Activated naive CD4-positive, alpha-beta T cell treated with anti-CD3 and anti-CD28 coated beads, Interleukin-2, amount 10 ng/mL, durations not matched to agents 7 days and 5 days (primary cell): ENCODE results near the gene OR4D1.

Experiments used
- CTCF ChIA-PET: fragments of 350-600 bp; sonication (Branson Sonifier 250); formaldehyde crosslinking; loops from one replicate; lab custom pipeline; 2021; ENCODE audit warnings: antibody characterized with exemption; lab: Charles Lee
- DNase-seq: peaks from one replicate; pipeline ENCODE4 v3.0.0-alpha.2; 2020
- H3K27ac Mint-ChIP-seq: one replicate; pipeline ENCODE4 v1.8.0; 2021; ENCODE audit warnings: mild to moderate bottlenecking, moderate library complexity, mixed read lengths
- H3K27me3 Mint-ChIP-seq: one replicate; pipeline ENCODE4 v1.8.0; 2021; ENCODE audit warnings: mild to moderate bottlenecking, mixed read lengths
- H3K36me3 Mint-ChIP-seq: one replicate; pipeline ENCODE4 v1.8.0; 2021; ENCODE audit warnings: mixed read lengths
- H3K4me1 Mint-ChIP-seq: one replicate; pipeline ENCODE4 v1.8.0; 2021; ENCODE audit warnings: mixed read lengths
- H3K4me3 Mint-ChIP-seq: one replicate; pipeline ENCODE4 v1.8.0; 2021; ENCODE audit warnings: mild to moderate bottlenecking, moderate library complexity, mixed read lengths
- H3K9me3 Mint-ChIP-seq: one replicate; pipeline ENCODE4 v1.8.0; 2021; ENCODE audit warnings: mixed read lengths

OR4D1 gene

GRCh38 chr17:58191241-58191896, 43.2 kb downstream of the OR4D1 start:
- Mint-ChIP-seq H3K4me1 (no peaks in the 10 kb centered on the region), H3K36me3 (no peaks in the 10 kb centered on the region), H3K27me3 (peaks cover 44% of the 10 kb centered on the region), H3K27ac (no peak overlapping the region), H3K4me3 (no peak overlapping the region), H3K9me3 (no peaks in the 10 kb centered on the region)
- CTCF ChIA-PET, result interaction anchor here (1.8 kb wide), 1 partner anchor 9 kb away, joined by 9 read pairs; no protein-coding TSS in a partner anchor
- DNase-seq, result no peak

GRCh38 chr17:58192612-58193011, 44.4 kb downstream of the OR4D1 start, which contains the start of gene EPX:
Gene EPX, plus strand, starts transcription at chr17:58192726. Its CDS starts 121 bp downstream, at chr17:58192847.
- Mint-ChIP-seq H3K27ac (no peak within 1 kb of the TSS), H3K27me3 (peaks cover 48% of the 10 kb centered on the region), H3K9me3 (no peaks in the 10 kb centered on the region), H3K36me3 (no peaks in the 10 kb centered on the region), H3K4me3 (no peak within 1 kb of the TSS), H3K4me1 (no peaks in the 10 kb centered on the region)
- CTCF ChIA-PET, result interaction anchor here (0.6 kb wide), 1 partner anchor 70 kb away, joined by 3 read pairs; no protein-coding TSS in a partner anchor
- DNase-seq, result no peak

- no peak overlapping the region for H3K27ac Mint-ChIP-seq
- H3K4me1 Mint-ChIP-seq, result no peaks in the 10 kb centered on the region
- H3K27me3 Mint-ChIP-seq, result peaks cover 52% of the 10 kb centered on the region
- H3K4me3 Mint-ChIP-seq, result no peak overlapping the region
- no peaks in the 10 kb centered on the region for H3K36me3 Mint-ChIP-seq
- CTCF ChIA-PET, result interaction anchor here (0.8 to 1.5 kb wide), 2 partner anchors 11 to 21 kb away, joined by 3 to 5 read pairs; no protein-coding TSS in a partner anchor
- no peak for DNase-seq
- no peaks in the 10 kb centered on the region for H3K9me3 Mint-ChIP-seq
Observed at GRCh38 chr17:58193641-58194255, 45.6 kb downstream of the OR4D1 start.

- no peak for DNase-seq
- peaks cover 56% of the 10 kb centered on the region for H3K27me3 Mint-ChIP-seq
- CTCF ChIA-PET, result interaction anchor here (1.5 kb wide), 1 partner anchor 9 kb away, joined by 5 read pairs; no protein-coding TSS in a partner anchor
- no peak overlapping the region for H3K27ac Mint-ChIP-seq
- no peaks in the 10 kb centered on the region for H3K36me3 Mint-ChIP-seq
- H3K4me3 Mint-ChIP-seq, result no peak overlapping the region
- no peaks in the 10 kb centered on the region for H3K4me1 Mint-ChIP-seq
- H3K9me3 Mint-ChIP-seq, result no peaks in the 10 kb centered on the region
Observed at GRCh38 chr17:58195518-58196123, 47.4 kb downstream of the OR4D1 start.

DNA sequence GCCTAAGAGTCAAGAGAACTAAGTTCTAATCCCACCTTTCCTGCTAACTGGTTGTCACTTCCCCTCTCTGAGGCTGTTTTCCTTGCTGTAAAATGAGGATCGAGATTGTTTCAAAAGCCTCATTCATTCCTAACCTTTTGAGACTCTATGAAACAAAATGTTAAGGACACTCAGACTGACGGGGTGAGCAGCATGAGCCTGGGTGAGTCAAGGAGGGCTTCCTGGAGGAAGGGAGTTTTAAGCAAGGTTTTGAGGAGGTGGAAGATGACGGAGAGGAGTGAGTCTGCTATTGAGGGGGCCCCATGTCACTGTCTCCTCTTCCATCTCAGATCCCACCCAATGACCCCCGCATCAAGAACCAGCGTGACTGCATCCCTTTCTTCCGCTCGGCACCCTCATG, 48.4 kb downstream of the OR4D1 start:
- Mint-ChIP-seq H3K27me3 (peaks cover 54% of the 10 kb centered on the region), H3K4me1 (no peaks in the 10 kb centered on the region), H3K27ac (no peak overlapping the region), H3K36me3 (no peaks in the 10 kb centered on the region), H3K9me3 (no peaks in the 10 kb centered on the region), H3K4me3 (no peak overlapping the region)
- DNase-seq, result no peak
- CTCF ChIA-PET, result interaction anchor here (0.6 kb wide), 1 partner anchor 172 kb away, joined by 3 read pairs; no protein-coding TSS in a partner anchor

- no peaks in the 10 kb centered on the region for H3K36me3 Mint-ChIP-seq
- DNase-seq, result peak; percentile 73
- H3K27me3 Mint-ChIP-seq, result peaks cover 43% of the 10 kb centered on the region
- CTCF ChIA-PET, result interaction anchor here (0.7 to 3.6 kb wide), 20 partner anchors 10 to 514 kb away, joined by 3 to 30 read pairs (median 4); no protein-coding TSS in a partner anchor
- H3K4me1 Mint-ChIP-seq, result no peaks in the 10 kb centered on the region
- H3K9me3 Mint-ChIP-seq, result no peaks in the 10 kb centered on the region
- H3K4me3 Mint-ChIP-seq, result no peak overlapping the region
- H3K27ac Mint-ChIP-seq, result no peak overlapping the region
Observed at GRCh38 chr17:58200024-58200633, 51.9 kb downstream of the OR4D1 start.

- CTCF ChIA-PET, result interaction anchor here (3.0 kb wide), 1 partner anchor 47 kb away, joined by 11 read pairs; no protein-coding TSS in a partner anchor
- Mint-ChIP-seq H3K36me3 (no peaks in the 10 kb centered on the region), H3K4me3 (no peak overlapping the region), H3K27me3 (peaks cover 26% of the 10 kb centered on the region), H3K27ac (no peak overlapping the region), H3K9me3 (no peaks in the 10 kb centered on the region), H3K4me1 (no peaks in the 10 kb centered on the region)
- DNase-seq, result no peak
Observed at GRCh38 chr17:58202859-58203258, 54.7 kb downstream of the OR4D1 start.

DNA sequence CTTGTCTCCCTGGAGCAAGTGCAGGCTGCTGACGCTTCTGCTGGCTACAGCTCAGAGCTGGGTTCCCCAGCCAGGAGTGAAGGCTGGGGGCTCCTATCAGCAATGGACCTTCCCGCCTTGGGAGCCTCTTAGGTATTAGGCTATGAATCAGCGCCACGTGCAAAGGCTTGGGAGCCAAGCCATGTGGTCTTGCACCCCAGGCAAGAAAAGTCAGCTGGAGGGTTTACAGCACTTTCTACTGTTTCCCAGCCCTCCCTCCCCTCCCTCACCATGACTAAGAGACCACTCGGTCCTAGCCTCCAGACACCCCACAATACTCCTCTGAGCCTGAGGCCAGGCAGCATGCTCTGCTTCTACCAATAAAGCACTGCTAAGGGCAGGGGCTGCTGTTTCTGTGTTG, 56.6 kb downstream of the OR4D1 start:
- Mint-ChIP-seq H3K4me1 (peaks cover under 1% of the 10 kb centered on the region), H3K4me3 (no peak overlapping the region), H3K36me3 (peaks cover 2% of the 10 kb centered on the region), H3K27me3 (peaks cover 12% of the 10 kb centered on the region), H3K27ac (no peak overlapping the region), H3K9me3 (no peaks in the 10 kb centered on the region)
- DNase-seq, result no peak
- CTCF ChIA-PET, result interaction anchor here (1.3 kb wide), 1 partner anchor 10 kb away, joined by 5 read pairs; no protein-coding TSS in a partner anchor

DNA sequence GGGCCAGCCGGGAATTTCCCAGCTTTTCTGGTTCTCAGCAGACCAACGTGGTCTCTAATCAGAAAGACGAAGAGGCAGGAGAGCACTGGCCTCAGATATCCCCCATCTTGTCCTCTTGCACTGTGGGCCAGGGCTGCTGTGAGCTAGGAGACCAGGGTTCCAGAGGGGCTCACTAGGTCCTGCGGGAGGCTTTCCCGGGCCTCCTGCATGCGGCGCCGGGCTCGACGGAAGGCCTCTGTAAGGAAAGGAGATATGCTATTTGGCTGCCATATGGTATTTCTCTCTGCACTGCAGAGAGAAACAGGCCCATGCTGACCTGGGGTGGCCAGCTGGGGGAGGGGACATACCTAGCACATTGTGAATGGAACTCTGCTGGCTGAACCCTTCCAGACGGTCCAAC, 57.8 kb downstream of the OR4D1 start:
- CTCF ChIA-PET, result no interaction called here
- no peaks in the 10 kb centered on the region for H3K9me3 Mint-ChIP-seq
- H3K4me1 Mint-ChIP-seq, result peaks cover 10% of the 10 kb centered on the region
- peaks cover 7% of the 10 kb centered on the region for H3K27me3 Mint-ChIP-seq
- peaks cover 10% of the 10 kb centered on the region for H3K36me3 Mint-ChIP-seq
- no peak overlapping the region for H3K27ac Mint-ChIP-seq
- DNase-seq, result no peak
- no peak overlapping the region for H3K4me3 Mint-ChIP-seq

GRCh38 chr17:58207451-58207850, 59.3 kb downstream of the OR4D1 start:
- H3K27ac Mint-ChIP-seq, result no peak overlapping the region
- H3K4me3 Mint-ChIP-seq, result no peak overlapping the region
- peaks cover 12% of the 10 kb centered on the region for H3K4me1 Mint-ChIP-seq
- H3K36me3 Mint-ChIP-seq, result peaks cover 13% of the 10 kb centered on the region
- DNase-seq, result no peak
- peaks cover 4% of the 10 kb centered on the region for H3K27me3 Mint-ChIP-seq
- H3K9me3 Mint-ChIP-seq, result no peaks in the 10 kb centered on the region
- CTCF ChIA-PET, result no interaction called here

DNA sequence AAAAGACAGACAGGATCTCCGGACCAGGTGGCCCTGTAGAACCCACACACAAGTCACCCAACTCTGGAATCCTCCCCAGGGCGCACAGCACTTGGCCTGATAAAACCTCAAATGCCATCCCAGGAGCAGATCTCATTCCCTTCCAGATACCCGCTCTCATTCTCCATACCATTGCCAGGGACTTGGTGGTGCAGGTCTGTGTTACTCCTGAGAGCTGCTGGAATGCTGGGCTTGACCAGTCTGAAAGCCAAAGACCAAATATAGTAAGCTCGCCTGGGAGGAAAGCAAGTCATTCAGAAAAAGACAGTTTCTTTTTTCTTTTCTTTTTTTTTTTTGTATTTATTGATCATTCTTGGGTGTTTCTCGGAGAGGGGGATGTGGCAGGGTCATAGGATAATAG, 60.2 kb downstream of the OR4D1 start:
- no peak overlapping the region for H3K27ac Mint-ChIP-seq

More for the DNA sequence above, 60.2 kb downstream of the OR4D1 start:
- Mint-ChIP-seq H3K4me3 (no peak overlapping the region), H3K4me1 (peaks cover 12% of the 10 kb centered on the region), H3K27me3 (no peaks in the 10 kb centered on the region), H3K9me3 (no peaks in the 10 kb centered on the region), H3K36me3 (peaks cover 14% of the 10 kb centered on the region)
- DNase-seq, result no peak
- CTCF ChIA-PET, result no interaction called here
